Measurements from ENCODE around the gene OGDH.

The OGDH gene

DNA sequence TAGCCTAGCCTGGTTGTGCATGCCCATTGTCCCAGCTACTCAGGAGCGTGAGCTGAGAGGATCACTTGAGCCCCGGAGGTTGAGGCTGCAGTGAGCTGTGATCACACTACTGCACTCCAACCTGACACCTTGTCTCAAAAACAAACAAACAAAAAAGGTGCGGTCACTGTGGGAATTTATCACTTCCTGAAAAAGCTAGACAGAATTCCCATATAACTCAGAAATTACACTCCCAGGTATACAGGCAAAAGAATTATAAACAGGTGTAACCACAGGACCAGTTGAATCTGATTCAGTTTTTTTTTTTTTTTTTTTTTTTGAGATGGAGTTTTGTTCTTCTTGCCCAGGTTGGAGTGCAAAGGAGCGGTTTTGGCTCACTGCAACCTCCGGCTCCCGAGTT, 3.2 kb upstream of the OGDH start (continued):
- TF ChIP-seq, protein P1, sequence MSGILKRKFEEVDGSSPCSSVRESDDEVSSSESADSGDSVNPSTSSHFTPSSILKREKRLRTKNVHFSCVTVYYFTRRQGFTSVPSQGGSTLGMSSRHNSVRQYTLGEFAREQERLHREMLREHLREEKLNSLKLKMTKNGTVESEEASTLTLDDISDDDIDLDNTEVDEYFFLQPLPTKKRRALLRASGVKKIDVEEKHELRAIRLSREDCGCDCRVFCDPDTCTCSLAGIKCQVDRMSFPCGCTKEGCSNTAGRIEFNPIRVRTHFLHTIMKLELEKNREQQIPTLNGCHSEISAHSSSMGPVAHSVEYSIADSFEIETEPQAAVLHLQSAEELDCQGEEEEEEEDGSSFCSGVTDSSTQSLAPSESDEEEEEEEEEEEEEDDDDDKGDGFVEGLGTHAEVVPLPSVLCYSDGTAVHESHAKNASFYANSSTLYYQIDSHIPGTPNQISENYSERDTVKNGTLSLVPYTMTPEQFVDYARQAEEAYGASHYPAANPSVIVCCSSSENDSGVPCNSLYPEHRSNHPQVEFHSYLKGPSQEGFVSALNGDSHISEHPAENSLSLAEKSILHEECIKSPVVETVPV (CRISPR knock-in tag; IDR thresholded peaks at IDR 0.05) = no peak
- TF ChIP-seq ZC3H10 (CRISPR knock-in tag; IDR thresholded peaks at IDR 0.05) (no peak), TOX (CRISPR knock-in tag; IDR thresholded peaks at IDR 0.05; ENCODE audit: borderline replicate concordance) (no peak), ZFP30 (CRISPR knock-in tag; IDR thresholded peaks at IDR 0.05) (no peak)

GRCh38 chr7:44604941-44605340, 1.5 kb upstream of the OGDH start:
- ATAC-seq = no peak
- TF ChIP-seq ZFP3 (CRISPR knock-in tag; IDR thresholded peaks at IDR 0.05) (no peak), ISL1 (CRISPR knock-in tag; IDR thresholded peaks at IDR 0.05) (no peak), ESRRG (CRISPR knock-in tag; IDR thresholded peaks at IDR 0.05) (no peak)
- TF ChIP-seq, protein P2, sequence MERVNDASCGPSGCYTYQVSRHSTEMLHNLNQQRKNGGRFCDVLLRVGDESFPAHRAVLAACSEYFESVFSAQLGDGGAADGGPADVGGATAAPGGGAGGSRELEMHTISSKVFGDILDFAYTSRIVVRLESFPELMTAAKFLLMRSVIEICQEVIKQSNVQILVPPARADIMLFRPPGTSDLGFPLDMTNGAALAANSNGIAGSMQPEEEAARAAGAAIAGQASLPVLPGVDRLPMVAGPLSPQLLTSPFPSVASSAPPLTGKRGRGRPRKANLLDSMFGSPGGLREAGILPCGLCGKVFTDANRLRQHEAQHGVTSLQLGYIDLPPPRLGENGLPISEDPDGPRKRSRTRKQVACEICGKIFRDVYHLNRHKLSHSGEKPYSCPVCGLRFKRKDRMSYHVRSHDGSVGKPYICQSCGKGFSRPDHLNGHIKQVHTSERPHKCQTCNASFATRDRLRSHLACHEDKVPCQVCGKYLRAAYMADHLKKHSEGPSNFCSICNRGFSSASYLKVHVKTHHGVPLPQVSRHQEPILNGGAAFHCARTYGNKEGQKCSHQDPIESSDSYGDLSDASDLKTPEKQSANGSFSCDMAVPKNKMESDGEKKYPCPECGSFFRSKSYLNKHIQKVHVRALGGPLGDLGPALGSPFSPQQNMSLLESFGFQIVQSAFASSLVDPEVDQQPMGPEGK (CRISPR knock-in tag; IDR thresholded peaks at IDR 0.05; ENCODE audit: borderline replicate concordance) = no peak

DNA sequence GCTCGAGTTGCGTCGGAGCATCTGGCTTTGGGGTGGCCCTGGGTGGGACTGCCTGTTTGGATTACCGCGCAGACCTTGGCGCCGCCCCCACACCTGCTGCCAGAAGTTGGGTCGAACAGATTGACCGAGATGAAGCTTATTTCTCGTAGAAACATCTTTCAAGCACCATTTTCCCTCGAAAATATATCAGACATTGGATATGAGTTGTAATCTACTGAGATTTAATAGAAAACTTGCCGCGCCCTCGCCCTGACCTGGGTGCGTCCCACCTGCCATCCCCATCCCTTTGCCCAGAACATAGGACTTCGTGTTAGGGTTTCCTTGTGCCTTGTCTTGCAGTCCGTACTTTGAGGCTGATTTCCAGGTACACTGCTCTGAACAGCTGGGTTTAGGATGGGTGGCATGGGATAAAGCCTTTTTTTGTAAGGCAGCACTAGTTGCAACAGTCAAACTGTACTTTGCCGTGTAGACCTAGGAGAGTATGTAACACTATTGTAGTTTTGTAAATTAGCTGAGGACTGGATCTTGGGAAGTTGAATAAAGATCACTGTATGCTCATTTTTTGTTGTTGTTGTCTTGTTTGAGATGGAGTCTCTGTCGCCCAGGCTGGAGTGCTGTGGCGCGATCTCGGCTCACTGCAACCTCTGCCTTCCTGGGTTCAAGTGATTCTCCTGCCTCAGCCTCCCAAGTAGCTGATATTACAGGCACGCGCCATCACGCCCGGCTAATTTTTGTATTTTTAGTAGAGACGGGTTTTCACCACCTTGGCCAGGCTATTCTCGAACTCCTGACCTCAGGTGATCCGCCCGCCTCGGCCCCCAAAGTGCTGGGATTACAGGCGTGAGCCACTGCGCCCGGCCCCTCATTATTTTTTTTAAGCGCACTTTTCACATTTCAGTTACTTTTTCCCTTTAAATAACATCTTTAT, 978 bp downstream of the OGDH start:
- ATAC-seq = no peak
- TF ChIP-seq OSR1 (CRISPR knock-in tag; IDR thresholded peaks at IDR 0.05) = no peak
- TF ChIP-seq, protein P3, sequence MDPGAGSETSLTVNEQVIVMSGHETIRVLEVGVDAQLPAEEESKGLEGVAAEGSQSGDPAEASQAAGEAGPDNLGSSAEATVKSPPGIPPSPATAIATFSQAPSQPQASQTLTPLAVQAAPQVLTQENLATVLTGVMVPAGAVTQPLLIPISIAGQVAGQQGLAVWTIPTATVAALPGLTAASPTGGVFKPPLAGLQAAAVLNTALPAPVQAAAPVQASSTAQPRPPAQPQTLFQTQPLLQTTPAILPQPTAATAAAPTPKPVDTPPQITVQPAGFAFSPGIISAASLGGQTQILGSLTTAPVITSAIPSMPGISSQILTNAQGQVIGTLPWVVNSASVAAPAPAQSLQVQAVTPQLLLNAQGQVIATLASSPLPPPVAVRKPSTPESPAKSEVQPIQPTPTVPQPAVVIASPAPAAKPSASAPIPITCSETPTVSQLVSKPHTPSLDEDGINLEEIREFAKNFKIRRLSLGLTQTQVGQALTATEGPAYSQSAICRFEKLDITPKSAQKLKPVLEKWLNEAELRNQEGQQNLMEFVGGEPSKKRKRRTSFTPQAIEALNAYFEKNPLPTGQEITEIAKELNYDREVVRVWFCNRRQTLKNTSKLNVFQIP (CRISPR knock-in tag; IDR thresholded peaks at IDR 0.05; ENCODE audit: borderline replicate concordance, low read depth) = no peak
- no peak for TF ChIP-seq BACH2 (CRISPR knock-in tag; IDR thresholded peaks at IDR 0.05; ENCODE audit: borderline replicate concordance)
- TF ChIP-seq, protein P4, sequence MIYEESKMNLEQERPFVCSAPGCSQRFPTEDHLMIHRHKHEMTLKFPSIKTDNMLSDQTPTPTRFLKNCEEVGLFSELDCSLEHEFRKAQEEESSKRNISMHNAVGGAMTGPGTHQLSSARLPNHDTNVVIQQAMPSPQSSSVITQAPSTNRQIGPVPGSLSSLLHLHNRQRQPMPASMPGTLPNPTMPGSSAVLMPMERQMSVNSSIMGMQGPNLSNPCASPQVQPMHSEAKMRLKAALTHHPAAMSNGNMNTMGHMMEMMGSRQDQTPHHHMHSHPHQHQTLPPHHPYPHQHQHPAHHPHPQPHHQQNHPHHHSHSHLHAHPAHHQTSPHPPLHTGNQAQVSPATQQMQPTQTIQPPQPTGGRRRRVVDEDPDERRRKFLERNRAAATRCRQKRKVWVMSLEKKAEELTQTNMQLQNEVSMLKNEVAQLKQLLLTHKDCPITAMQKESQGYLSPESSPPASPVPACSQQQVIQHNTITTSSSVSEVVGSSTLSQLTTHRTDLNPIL (CRISPR knock-in tag; IDR thresholded peaks at IDR 0.05; ENCODE audit: low read depth) = no peak
- no peak for TF ChIP-seq GLIS3 (CRISPR knock-in tag; IDR thresholded peaks at IDR 0.05)
- TF ChIP-seq SNAI2 (CRISPR knock-in tag; IDR thresholded peaks at IDR 0.05) = no peak
- no peak for TF ChIP-seq ISL1 (CRISPR knock-in tag; IDR thresholded peaks at IDR 0.05)
- no peak for TF ChIP-seq ZFP3 (CRISPR knock-in tag; IDR thresholded peaks at IDR 0.05)
- no peak for TF ChIP-seq ZNF565 (CRISPR knock-in tag; conservative IDR thresholded peaks at IDR 0.05; ENCODE audit: low read depth)
- TF ChIP-seq ZFP30 (CRISPR knock-in tag; IDR thresholded peaks at IDR 0.05) = no peak
- TF ChIP-seq PPARA (CRISPR knock-in tag; IDR thresholded peaks at IDR 0.05; ENCODE audit: borderline replicate concordance) = no peak
- TF ChIP-seq ZNF8 (CRISPR knock-in tag; IDR thresholded peaks at IDR 0.05) = no peak
- TF ChIP-seq ARNTL (CRISPR knock-in tag; IDR thresholded peaks at IDR 0.05; ENCODE audit: borderline replicate concordance, low read depth) = no peak
- TF ChIP-seq TCF4 (CRISPR knock-in tag; IDR thresholded peaks at IDR 0.05; ENCODE audit: borderline replicate concordance) = no peak
- TF ChIP-seq, protein P1 (CRISPR knock-in tag; IDR thresholded peaks at IDR 0.05) = no peak
- TF ChIP-seq RARB (CRISPR knock-in tag; IDR thresholded peaks at IDR 0.05) = no peak
- no peak for TF ChIP-seq CSDC2 (CRISPR knock-in tag; IDR thresholded peaks at IDR 0.05)
- TF ChIP-seq, protein P2 (CRISPR knock-in tag; IDR thresholded peaks at IDR 0.05; ENCODE audit: borderline replicate concordance) = no peak
- TF ChIP-seq TSHZ2 (CRISPR knock-in tag; IDR thresholded peaks at IDR 0.05) = no peak; the same call in 1 of the 2 replicates
